ENCODE measurements around the gene GHRHR.

Gene GHRHR

DNA sequence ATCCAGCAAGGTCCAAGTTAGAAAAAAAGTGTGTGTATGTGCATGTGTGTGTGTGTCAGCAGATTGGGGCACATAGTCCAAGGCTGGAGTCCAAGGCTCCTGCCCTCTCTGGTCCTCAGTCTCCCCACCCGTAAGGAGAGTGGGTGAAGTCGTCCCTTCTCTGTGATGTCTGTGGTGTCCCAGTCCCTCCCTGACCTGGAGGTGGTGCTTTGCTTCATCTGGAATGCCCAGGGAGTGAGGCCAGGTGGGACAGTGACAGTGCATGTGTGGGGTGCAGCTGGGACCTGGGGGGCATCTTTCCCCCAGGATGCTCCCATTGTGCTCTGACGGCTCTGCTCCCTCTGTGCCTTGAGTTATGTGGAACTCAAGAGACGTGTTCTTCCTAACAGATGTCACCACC, 34.1 kb upstream of the GHRHR start:
- DNase-seq = no peak

DNA sequence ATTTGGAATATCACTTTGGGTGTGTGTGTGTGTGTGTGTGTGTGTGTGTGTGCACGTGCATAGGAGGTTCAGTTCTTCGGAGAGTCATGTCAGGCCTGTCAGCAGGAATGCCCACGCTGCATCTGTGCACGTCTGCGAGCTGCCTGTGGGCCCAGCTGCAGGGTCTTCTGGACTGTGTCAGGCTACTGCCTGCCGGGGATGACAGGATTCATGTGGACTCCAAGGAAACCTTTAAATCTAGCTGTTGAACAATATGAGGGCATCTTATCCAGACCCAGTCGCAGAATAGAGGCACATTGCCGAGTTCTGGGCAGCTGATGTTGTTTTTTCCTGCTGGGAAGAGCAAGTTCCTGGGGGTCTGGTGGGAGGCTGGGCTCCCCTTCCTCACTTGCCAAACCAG, 33.1 kb upstream of the GHRHR start:
- DNase-seq = no peak

DNA sequence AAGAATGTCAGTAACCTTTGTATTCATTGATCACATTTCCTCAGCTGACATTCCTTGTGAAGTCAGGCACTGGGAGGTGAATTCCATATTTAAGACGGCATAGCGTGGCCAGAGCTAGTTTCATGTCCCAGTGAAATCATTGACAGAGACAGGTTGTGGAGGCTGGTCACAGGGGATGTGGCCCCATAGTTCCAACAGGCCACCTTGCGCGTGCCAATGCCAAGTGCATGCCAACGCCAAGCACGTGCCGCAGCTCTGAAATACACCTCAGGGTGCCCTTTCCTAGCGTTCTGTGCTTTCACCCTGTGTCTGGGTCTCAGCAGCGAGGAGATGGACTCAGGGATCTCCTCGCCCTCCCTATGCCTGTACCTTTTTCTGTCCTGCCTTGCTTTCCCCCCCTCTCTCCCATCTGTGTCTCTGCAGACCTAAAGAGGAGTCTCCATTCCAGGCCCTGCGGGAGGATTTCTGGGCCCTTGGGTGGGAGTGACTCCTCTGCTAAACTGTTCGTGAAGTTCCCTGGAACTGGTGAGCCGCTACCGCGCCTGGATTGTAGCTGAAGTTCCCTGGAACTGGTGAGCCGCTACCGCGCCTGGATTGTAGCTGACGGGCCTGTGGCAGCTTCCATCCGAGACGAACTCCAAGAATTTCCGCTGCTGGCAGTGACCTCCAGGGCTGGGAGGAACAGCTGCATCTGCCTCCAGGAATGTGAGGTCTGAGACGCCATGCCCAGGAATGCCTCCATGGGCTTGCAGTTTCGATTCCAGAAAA, 32.4 kb upstream of the GHRHR start:
- DNase-seq = no peak

DNA sequence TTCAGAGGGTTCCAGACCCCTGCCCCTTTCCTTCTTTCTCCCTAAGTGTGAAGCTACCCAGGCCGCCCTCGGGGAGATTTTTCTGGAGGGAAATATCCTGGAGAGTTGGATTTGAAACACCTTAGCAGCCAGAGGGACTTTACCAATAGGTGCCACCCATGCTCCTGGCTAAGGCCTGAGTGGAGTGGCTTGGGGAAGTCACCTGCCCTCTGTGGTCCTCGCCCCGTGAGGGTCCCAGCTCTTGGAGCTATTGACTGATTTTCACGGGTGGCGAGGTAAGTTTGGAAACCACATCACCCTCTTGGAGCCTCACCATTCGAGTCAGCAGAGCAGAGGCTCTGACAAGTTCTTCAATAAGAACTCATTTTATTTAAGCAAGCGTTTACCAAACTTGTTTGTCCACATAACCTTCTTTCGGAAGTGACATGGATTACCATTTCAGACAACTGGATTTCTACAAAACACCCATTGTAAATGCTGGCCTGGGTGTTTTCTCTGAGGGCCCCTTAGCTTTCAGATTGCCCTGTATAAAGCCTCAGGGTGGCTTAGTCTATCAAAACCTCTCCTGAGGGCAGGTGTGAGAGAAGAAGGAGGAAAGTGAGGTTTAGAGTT, 31.7 kb upstream of the GHRHR start:
- DNase-seq = no peak

DNA sequence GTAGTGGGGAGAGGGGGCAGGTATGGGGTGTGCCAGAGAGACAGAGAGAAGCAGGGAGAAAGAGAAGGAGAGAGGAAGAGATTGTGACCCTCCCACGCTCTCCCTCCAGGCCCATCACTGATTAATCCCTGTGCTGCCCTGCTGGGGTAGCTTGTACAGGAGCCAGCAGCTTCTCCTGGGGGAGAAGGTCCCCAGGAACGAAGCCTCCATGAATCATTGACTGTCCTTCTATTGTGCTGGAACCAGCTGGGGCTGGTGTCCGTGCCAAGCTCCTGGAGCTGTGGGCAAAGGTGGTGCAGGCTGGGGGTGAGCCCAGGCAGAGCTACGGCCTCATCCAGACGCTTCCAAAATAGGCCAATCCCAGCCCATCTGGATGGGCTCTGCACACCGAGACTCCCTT, 31.2 kb upstream of the GHRHR start:
- DNase-seq = no peak

DNA sequence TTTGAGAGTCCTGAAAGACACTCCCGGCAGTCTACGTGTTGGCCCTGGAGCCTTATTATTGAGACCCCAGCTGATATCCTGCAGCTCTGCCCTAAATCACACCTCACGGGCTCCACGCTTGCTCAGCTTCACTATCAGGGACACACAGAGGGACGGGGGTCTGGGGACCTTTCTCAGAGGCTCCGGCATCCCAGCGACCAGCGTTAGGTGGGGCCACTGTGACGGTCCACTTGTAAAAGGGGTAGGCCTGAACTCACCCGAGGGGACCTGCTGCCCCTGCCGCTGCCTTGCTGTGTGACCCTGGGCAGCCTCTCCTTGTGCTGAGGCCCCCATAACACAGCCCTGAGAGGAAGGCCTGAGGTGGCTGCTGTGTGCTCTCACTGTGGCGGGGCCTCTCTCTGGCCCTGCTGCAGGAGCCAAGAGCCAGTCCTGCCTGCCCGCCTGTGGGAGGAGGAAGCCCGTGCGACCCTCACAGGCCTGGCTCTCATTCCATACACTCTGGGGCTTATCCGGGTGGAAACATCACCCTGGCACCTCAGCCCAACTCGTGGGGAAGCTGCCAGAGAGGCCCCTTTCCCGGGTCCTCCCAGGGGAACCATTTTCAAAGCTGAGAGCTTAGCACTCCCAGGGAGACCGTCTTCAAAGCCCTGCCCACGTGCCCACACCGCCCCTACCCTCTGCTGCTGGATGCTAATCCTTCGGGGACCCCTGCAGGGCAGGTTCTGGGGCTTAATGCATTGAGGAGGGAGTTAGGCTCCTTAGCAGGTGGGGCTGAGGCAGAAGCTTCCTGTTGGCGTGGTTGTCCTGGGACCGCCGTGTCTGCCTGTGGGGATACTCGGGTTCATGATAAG, 30.4 kb upstream of the GHRHR start:
- no peak for DNase-seq

DNA sequence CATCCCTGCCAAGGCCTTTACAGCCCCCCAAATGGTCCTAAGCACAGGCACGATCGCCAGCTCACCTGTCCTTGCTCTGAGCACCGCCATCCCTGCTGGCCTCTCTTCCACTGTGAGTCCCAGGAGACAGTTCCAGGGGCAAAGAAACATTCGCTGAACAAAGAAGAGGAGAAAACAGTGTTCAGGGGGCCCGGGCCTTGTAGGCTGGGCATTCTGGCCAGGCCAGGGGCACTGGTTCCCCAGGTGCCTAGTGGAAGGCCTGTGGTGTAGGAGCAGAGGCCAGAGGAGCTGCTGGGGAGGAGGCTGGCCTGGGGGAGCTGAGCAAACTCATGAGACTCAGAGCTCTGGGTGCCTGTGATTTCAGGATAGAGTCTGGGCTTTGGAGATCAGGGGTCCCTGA, 29.5 kb upstream of the GHRHR start:
- DNase-seq = no peak

DNA sequence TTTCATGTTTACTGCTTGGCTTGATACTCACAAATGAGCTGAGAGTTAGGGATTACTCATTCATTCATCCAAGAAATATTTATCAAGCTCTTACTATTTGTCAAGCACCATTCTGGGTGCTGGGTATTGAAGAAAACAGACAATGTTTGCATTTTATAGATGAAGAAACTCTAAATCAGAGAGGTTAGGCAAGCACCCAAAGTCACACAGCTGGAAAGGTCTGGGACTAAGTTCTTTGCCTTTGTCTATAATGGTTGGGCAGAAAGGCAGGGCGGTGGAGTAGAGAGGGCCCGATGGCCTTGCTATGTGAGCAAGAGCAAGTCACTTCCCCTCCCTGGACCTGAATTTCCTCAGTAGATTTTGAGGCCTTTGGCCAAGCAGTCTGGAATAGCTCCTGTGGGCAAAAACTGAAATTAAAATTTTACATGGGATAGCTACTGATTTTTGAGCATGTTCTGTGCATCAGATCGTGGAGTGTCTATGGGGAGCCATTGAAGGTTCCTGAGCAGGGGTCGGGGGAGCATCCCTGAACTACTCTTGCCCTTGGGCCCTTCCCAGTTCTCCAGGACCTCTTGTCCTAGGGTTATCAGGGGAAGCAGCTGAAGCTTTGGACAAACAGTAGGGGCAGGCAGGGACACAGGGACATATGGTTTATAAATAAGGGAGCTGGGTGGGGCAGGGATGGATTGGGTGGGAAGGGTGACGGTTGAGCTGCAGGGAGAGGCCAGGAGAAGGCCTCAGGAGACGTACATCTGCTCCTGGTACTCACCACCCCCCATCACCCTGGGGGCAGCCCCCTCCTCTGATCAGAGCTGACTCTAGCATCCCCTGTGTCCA, 28.8 kb upstream of the GHRHR start:
- no peak for DNase-seq

DNA sequence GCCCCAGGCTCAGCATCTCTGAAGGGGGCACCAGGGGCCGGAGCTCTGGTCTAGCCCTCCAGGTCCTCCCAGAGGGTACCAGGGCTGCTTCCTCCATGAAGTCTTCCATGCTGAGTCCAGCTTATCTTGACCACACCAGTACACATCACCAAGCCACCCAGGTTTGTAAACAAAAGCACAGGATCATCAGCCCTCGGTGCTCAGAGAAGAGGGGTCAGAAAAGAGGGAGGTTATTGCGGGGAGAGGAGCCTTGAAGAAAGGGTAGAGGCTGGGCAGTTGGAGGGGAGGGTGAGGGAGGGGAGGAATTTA, 28.2 kb upstream of the GHRHR start:
- no peak for DNase-seq

DNA sequence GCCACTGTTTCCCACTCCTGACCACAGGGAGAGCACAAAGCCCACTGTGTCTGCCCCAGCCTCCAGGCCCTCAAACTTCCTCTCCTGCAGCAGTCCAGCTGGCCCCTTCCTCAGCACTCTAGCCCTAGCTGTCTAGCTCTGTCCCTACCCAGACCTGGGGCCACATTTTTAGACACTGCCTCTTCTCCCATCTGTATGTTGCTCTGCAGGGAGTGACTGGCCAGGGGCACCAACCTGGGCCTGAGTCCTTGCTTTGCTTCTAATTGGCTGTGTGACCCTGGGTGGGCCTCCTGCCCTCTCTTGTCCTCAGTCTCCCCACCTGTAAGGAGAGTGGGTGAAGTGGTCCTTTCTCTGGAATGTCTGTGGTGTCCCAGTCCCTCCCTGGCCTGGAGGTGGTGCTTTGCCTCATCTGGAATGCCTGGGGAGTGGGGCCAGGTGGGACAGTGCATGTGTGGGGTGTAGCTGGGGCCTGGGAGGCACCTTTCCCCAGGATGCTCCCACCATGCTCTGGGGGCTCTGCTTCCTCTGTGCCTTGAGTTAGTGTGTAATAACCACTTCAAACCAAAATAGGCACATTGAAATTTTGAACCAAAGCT, 27.0 kb upstream of the GHRHR start:
- DNase-seq = no peak

DNA sequence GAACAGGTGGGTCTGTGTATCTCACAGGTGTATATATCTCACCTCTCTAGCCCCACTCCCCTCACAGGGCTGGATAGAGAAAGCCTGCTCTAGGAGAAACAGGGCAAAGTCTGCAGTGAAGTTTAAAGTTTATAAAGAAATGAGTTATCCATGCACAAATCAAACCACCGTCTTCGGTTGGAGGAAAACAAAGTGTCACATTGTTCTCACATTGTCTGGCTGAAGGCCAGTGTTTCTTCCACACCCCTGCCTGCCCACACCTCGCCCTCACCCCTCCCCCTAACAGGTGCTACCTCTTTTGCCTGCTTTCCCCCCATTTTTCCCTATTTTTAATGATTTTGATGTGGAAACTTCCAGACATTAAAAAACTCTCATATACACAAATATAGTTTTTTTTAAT, 26.3 kb upstream of the GHRHR start:
- no peak for DNase-seq

DNA sequence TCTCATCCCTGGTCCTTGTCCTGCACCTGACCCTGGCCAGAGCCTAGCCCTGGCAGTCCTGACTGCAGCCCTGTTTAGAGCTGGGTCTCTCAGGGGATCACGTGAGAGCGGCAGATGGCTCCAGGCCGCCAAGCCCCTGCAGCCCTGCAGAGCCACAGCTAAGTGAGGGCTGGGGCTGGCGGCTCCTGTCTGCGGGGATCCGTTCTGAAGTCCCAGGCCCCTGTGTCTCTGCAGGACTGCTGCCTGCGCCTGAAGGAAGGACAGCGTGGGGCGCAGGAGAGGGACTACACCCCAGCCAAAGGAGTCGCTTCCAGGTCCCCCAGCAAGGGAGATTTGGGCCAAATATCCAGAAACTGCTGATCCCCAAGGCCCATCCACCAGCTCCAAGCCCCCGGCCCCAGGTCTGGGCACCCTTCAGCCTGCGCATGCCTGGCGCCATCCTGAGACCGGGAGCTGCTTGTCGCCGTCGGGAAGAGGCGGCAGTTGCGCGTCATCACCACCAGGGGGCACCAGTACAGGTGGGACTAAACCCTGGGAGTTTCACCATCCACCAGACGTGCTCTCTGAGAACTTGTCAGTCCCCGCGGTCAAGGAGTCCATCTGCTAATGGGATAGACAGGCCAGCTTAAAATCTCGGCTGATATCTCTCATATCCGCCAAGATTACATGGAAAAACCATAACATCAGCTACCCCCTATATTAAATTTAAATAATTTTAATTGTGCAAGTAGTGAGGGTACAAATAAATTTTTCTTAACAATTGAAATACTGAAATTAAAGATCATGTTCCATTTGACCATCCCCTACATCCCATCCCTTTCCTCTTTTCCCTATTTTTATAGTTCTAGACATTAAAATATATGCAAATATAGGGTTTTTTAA, 25.1 kb upstream of the GHRHR start:
- DNase-seq = peak; percentile 38 to 78

DNA sequence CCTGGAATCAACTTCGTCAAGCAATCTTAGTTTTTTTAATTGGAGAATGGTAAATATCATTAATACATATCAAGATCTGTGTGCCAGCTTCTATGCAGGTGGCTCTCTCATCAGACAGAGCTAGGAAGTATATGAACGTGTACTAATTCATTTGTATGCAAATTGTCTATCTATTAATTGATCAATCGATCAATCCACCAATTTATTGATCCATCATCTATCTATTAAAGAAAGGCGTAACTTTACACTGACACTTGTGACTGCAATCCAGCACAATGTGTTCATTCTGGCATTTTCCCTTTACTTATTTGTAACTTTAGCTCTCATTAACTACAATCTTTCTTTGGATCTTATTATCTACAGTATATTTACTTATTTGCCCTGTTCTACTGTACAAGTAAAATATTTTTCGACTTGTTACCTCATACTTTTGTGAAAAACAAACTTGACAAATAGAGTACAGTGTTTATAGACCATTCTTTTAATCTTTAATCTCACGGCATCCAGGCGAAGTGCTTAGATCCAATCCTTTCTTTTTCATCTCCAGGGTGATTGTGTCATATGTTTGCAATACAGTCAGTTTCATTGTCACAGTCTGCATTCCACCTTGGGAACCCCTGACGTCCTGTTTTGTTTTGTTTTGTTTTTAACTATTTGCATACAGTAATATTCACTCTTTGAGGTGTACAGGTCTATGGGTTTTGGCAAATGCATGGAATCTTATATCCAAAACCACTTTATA, 22.0 kb upstream of the GHRHR start:
- no peak for DNase-seq

DNA sequence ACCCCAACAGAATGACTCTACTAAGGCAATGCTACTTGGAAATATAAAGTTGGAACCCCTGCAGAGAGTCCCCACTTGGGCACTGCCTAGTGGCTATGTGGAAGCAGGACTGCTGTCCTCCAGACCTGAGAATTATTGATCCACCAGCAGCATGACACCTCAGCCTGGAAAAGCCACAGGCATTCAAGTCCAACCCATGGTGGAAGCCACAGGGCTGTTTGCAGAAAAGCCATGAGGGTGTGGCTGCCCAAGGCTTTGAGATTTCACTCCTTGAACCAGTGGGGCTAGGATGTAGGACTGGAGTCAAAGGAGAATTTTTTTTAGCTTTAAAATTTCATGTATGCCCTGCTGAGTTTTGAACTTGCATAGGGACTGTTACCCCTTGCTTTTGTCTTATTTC, 13.6 kb upstream of the GHRHR start:
- no peak for DNase-seq

DNA sequence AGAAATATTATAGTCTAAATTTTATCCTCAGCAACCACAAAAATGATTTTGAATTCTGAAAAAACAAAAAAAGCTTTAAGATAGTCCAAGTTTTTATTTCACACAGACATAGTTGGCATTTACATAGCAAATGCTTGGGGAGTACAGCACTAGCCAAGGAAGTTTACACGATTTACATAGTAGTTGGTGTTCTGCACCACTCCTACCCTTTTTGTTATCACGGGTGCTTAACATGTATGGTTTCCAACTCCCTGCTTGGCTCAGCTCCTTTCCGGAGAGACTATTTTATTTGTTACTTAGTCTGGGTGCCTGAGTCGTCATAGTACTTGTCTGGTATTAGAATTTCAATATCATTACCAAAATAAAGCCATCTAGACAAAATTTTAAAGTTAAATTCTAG, 8.8 kb upstream of the GHRHR start:
- DNase-seq = no peak

DNA sequence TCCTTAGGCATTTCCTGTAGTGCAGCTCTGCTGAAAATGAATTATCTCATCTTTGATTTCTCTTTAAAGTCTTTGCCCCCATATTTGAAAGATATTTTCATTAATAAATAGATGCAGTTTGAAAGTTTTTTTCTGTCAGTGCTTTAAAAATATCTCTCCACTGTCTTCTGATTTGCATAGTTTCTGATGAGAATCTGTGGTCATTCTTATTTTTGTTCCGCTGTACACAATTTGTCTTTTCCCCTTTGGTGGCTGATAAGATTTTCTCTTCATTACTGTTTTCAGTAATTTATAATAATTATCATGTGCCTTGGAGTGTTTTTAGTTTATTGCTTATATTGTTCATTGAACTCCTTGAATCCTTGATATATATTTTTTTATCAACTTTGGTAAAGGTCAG, 7.0 kb upstream of the GHRHR start:
- DNase-seq = no peak

DNA sequence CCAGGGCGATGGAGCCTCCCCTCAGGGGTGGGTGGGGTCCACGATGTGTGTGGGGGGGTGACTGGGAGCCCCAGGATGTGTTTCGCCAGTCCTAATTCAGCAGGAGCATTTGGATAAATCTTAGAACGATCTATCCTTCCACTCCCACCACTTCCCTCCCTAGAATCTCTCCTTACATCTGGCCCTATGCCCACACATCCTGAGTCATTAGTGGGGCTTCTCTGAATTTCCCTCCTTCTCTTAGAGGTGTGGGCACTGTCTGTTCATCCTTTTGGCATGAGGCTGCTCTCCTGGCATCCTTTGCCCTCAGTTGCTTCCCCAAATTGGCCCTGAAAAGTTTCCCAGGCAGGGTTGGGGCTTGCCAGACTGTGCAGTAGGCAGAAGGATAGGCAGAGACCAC, 1.6 kb downstream of the GHRHR start:
- no peak for DNase-seq

DNA sequence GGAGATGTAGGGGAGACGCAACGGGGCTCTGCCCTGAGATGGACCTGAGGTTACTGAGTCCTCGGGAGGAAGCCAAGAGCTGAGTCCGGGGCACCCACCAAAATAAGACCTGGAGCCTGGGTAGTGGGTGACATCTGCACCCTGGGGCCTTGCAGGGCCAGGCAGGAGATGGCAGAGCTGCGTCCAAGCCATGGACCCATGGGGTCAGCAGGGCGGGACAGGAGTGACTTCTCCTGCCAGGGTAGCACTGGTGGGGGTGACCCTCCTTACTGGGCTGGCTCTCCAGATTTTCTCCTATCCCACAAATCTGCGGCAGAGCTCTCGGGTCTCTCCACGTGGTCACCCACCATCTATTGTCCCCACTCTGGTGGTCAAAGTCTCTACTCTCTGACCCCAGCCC, 2.1 kb downstream of the GHRHR start:
- DNase-seq = no peak

DNA sequence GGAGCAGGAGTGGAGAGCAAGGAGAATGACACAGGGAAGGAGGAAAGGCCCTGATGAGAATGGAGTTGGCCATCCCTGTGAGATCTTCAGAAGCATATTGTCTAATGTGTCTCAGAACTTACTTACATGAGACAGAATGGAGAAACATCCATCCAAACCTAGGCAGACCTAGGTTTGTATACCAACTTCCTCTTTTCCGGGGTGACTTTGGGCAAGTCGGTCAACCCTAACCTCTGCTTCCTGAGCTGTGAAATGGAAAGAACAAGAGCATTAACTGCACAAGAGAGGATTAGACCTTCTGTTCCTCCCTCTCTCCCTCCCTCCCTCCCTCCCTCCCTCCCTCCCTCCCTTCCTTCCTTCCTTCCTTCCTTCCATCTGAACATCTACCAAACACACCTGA, 4.5 kb downstream of the GHRHR start:
- DNase-seq = no peak

DNA sequence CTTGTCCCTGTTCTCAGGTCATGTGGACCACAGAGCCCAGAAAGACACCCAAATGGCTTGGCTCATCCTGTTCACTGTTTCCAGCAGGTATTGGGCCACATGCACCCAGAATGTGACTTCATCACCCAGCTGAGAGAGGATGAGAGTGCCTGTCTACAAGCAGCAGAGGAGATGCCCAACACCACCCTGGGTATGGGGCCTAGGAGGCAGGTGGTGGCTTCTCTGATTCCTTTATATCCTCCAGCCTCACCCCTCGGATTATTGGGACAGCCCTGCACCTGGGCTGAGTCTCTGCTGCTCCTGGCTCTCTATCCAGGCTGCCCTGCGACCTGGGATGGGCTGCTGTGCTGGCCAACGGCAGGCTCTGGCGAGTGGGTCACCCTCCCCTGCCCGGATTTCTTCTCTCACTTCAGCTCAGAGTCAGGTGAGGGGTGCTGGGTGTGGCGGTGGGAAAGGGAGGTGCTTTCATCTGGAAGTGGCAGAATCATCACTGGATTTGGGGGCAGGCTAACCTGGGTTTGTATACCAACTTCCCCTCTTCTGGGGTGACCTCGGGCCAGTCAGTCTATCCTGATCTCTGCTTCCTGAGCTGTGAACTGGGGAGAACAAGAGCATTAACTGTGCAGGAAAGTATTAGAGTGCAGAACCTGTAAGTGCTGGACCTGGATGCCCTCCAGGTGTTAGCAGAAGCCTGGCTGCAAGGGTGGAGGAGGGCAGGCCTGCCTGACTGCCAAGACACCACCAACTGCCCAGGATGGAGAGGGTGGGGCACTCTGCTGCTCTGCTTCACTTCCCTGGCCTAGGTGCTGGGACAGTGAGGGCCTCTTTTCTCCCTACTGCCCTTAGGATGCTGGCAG, 5.2 kb downstream of the GHRHR start:
- DNase-seq = no peak
